DOHH2 (cell line): ENCODE measurements around the gene ECM1.

Experiments used
- H3F3A ChIP-seq: fragments of 200-600 bp; sonication (generic), shearing (Covaris generic); 2 replicates; pipeline ENCODE4 v1.6.0; 2016; ENCODE audit warnings: antibody characterized with exemption, mild to moderate bottlenecking; ENCODE audit not compliant: control insufficient read depth, insufficient read depth
- H3K27ac ChIP-seq: fragments of 200-600 bp; sonication (generic); 2 replicates; pipeline ENCODE4 v1.5.1; 2014; ENCODE audit warnings: low read depth, mild to moderate bottlenecking, low read length, moderate library complexity
- H3K27me3 ChIP-seq: fragments of 200-600 bp; sonication (generic); 2 replicates; pipeline ENCODE4 v1.6.1; 2014; ENCODE audit warnings: mild to moderate bottlenecking, low read length, mixed read lengths; ENCODE audit not compliant: control insufficient read depth
- H3K36me3 ChIP-seq: fragments of 200-600 bp; sonication (generic); 2 replicates; pipeline ENCODE4 v1.6.1; 2014; ENCODE audit warnings: mild to moderate bottlenecking, low read length, moderate library complexity, mixed read lengths; ENCODE audit not compliant: control insufficient read depth
- H3K4me1 ChIP-seq: fragments of 200-600 bp; sonication (generic); 2 replicates; pipeline ENCODE4 v1.6.1; 2014; ENCODE audit warnings: mild to moderate bottlenecking, low read length, mixed read lengths; ENCODE audit not compliant: control insufficient read depth
- H3K4me2 ChIP-seq: fragments of 200-600 bp; sonication (generic); 2 replicates; pipeline ENCODE4 v1.6.0; 2014; ENCODE audit warnings: mild to moderate bottlenecking, low read length, moderate library complexity
- H3K4me3 ChIP-seq: fragments of 200-600 bp; sonication (generic); 2 replicates; pipeline ENCODE4 v1.5.1; 2014; ENCODE audit warnings: mild to moderate bottlenecking, low read length, mixed read lengths
- H3K79me2 ChIP-seq: fragments of 200-600 bp; sonication (generic); 2 replicates; pipeline ENCODE4 v1.6.1; 2014; ENCODE audit warnings: mild to moderate bottlenecking, low read length, mixed read lengths; ENCODE audit not compliant: control insufficient read depth
- H3K9me2 ChIP-seq: fragments of 200-600 bp; sonication (generic); replicated peaks from 2 replicates; pipeline ENCODE4 v1.6.1; 2014; ENCODE audit warnings: mild to moderate bottlenecking, low read length, mixed read lengths; ENCODE audit not compliant: control insufficient read depth
- H3K9me3 ChIP-seq: fragments of 200-600 bp; sonication (generic); 2 replicates; pipeline ENCODE4 v1.6.1; 2014; ENCODE audit warnings: antibody characterized with exemption, low read length, mixed read lengths; ENCODE audit not compliant: control insufficient read depth, insufficient read depth
- H4K20me1 ChIP-seq: fragments of 200-600 bp; sonication (generic); 2 replicates; pipeline ENCODE4 v1.6.0; 2014; ENCODE audit warnings: low read depth, mild to moderate bottlenecking, antibody characterized with exemption, low read length, moderate library complexity; ENCODE audit not compliant: control insufficient read depth, insufficient read depth
- CTCF ChIP-seq: fragments of 200-600 bp; sonication (generic); IDR thresholded peaks from one replicate; pipeline ENCODE4 v1.5.1; 2014; ENCODE audit warnings: antibody characterized with exemption, mild to moderate bottlenecking, low read depth, low read length; ENCODE audit not compliant: poor library complexity, severe bottlenecking
- EZH2phosphoT487 ChIP-seq: fragments of 200-600 bp; sonication (generic); IDR thresholded peaks from 2 replicates; pipeline ENCODE4 v1.6.1; 2017; ENCODE audit warnings: borderline replicate concordance, mild to moderate bottlenecking, antibody characterized with exemption, low read length, moderate library complexity, mixed read lengths

The ECM1 gene

GRCh38 chr1:150505431-150505830 is 2.5 kb upstream of the ECM1 start:
- peaks cover 7% of the 10 kb centered on the region for H3K4me1 ChIP-seq
- H3K4me3 ChIP-seq = no peak overlapping the region
- no peak overlapping the region for H3K4me2 ChIP-seq
- no peaks in the 10 kb centered on the region for H3K9me3 ChIP-seq
- no peaks in the 10 kb centered on the region for H3K27me3 ChIP-seq
- peaks cover 43% of the 10 kb centered on the region for H3K36me3 ChIP-seq
- H4K20me1 ChIP-seq = no peaks in the 10 kb centered on the region
- H3F3A ChIP-seq = 0 out of 2 replicates have a peak, but pooled peaks cover 3% of the 10 kb centered on the region
- TF ChIP-seq CTCF = no peak
- TF ChIP-seq EZH2phosphoT487 = no peak
- no peak overlapping the region for H3K27ac ChIP-seq
- H3K9me2 ChIP-seq = no peaks in the 10 kb centered on the region
- no peaks in the 10 kb centered on the region for H3K79me2 ChIP-seq

- Histone ChIP-seq H4K20me1 (no peaks in the 10 kb centered on the region), H3K4me2 (no peak overlapping the region), H3F3A (no peaks in the 10 kb centered on the region), H3K9me3 (no peaks in the 10 kb centered on the region), H3K9me2 (no peaks in the 10 kb centered on the region), H3K36me3 (peaks cover 33% of the 10 kb centered on the region), H3K27me3 (no peaks in the 10 kb centered on the region), H3K79me2 (no peaks in the 10 kb centered on the region), H3K27ac (no peak overlapping the region), H3K4me1 (peaks cover 20% of the 10 kb centered on the region), H3K4me3 (no peak overlapping the region)
- no peak for TF ChIP-seq EZH2phosphoT487
- no peak for TF ChIP-seq CTCF
Measured at GRCh38 chr1:150508982-150509381, 1.1 kb downstream of the ECM1 start.

- Histone ChIP-seq H3K36me3 (peaks cover 11% of the 10 kb centered on the region), H3K9me3 (no peaks in the 10 kb centered on the region), H3K4me1 (peaks cover 39% of the 10 kb centered on the region), H4K20me1 (no peaks in the 10 kb centered on the region), H3K9me2 (no peaks in the 10 kb centered on the region), H3K27me3 (no peaks in the 10 kb centered on the region), H3K4me3 (no peak overlapping the region), H3K4me2 (no peak overlapping the region), H3F3A (0 out of 2 replicates have a peak, but pooled peaks cover 2% of the 10 kb centered on the region), H3K79me2 (no peaks in the 10 kb centered on the region), H3K27ac (no peak overlapping the region)
- no peak for TF ChIP-seq EZH2phosphoT487
- no peak for TF ChIP-seq CTCF
Measured at GRCh38 chr1:150511551-150511950, 3.6 kb downstream of the ECM1 start.
